Effector CD4-positive, alpha-beta T cell (primary cell): Measurements from ENCODE around the gene DEUP1.
"Not testable (repeated sequence)": the region's sequence is repeated elsewhere in the genome, so short reads cannot be mapped to it uniquely, and the experiment has no call there.

Experiments used
- DNase-seq: peaks from one replicate; pipeline ENCODE4 v3.0.0-alpha.2; 2020

The DEUP1 gene

DNA sequence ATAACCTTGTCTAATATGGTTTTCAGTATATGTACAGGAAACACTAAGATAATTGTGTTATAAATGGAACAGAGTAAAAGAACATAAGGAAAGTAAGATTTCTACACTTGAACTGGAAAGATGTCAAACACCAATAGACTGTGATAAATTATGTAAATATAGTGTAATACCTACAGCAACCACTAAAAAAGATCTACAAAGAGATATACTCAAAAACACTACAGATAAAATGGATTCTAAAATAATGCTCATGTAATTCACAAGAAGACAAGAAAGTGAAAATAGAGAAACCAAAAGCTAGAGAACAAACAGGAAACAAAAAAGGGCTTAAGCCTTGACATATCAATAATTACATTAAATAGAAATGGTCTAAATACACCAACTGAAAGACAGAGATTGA, 30.9 kb downstream of the DEUP1 start:
- no peak for DNase-seq

DNA sequence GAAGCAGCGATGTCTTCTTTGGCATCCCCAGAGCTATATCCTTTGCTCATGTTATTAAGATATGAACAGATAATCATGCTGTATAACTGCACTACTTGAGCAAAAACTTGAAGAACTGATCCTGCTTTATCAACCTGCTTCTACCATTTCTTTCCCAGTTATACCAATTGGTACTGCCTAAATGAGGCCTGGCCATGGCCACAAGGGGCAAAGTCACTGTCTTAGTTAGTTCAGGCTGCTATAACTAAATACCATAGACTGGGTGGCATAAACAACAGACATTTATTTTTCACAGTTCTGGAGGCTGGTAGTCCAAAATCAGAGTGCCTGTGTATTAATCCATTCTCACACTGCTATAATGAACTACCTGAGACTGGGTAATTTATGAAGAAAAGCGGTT, 37.5 kb downstream of the DEUP1 start:
- no peak for DNase-seq

DNA sequence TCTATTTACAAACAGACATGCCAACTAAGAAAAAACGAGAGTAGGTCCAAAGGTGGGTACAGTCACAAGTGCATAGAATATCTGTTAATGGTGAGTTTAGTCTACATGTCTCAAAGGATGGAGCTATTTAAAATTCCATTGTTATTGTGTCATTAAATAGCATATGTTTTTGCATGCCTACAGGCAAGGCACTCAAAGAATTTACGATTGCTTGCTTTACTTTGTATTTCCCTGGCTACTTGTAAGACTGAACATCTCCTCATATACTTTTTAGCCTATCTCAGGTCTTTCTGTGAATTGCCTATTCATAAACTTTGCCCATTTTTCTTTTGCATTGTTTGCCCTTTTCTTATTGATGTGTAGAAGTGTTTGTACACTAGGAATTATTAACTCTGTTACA, 39.7 kb downstream of the DEUP1 start:
- DNase-seq: no peak

GRCh38 chr11:93389737-93390136, 59.2 kb downstream of the DEUP1 start:
- no peak for DNase-seq

GRCh38 chr11:93392867-93393266, 62.3 kb downstream of the DEUP1 start:
- DNase-seq: no peak

DNA sequence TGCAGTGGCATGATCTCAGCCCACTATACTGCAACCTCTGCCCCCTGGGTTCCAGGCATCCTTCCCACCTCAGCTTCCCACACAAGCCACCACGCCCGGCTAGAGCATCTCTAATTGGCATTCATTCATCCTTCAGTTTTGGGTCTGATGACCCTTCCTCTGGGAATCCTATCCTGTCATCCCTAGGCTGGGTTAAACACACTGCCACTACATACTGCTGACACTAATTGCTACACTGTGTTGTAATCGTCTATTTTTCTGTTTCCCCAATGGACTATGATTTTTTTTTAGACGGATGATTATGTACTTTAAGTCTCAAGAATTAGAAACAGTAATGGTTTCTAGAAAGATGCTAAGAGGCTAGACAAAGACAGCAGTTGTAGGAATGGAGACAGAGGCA, 62.8 kb downstream of the DEUP1 start:
- no peak for DNase-seq

GRCh38 chr11:93394488-93394887, 63.9 kb downstream of the DEUP1 start:
- DNase-seq: no peak

DNA sequence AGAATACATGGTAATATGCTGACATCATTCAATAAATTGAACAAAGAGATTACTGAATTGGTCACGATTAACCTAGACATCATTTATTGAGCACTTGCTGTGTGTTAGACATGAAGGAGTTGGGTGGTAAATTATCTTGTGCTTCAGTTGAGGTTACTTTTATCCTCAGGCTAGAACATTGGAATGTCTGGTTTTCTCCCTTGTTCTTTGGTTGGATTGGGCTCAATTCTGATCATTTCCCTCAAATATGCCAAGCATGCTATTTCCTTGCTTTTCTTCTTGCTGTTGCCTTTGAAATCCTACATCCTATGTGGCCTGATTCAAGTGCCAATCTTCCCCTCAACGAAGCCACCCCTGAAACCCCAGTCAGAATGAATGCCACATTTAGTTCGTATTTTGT, 65.8 kb downstream of the DEUP1 start:
- no peak for DNase-seq

- no peak for DNase-seq
Observed at GRCh38 chr11:93403930-93404329, 73.4 kb downstream of the DEUP1 start.

GRCh38 chr11:93407777-93408401, 77.3 kb downstream of the DEUP1 start:
- no peak for DNase-seq

GRCh38 chr11:93410441-93410840, 79.9 kb downstream of the DEUP1 start:
- DNase-seq: no peak

DNA sequence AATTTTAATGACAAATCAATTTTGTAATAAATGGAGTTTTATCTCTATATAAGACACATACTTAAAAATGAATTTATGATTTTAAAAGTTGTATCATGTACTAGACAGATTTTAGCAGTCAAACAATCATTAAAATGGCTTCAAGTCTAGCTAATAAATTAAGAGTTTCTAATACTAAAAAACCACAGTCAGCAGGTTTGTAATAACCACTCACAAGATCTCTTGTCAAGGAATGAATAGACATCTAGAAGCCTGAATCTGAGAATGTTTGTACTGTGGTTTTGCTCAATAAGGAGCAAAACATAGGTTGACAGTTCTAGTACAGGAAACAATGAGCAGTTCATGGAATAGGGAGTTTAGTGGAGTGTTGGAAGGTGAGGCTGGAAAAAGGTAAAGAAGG, 81.2 kb downstream of the DEUP1 start:
- no peak for DNase-seq

DNA sequence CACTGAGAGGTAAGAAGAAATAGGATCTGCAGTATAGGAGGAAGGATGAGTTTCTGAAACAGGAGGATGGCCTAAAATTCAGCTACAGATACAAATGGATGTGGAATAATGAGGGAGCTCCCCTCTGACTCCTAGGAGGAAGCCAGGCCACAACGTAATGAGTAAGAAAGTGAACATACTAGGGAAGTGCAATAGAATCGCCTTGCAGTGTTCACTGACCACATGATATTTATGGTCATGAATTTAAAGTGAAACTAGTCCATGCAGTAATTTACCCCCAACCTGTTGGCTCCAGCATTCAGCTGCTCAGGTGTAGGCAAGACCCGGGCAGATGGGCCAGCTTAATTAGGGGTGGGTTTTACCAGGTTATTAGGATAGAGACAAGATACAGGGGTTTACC, 101.7 kb downstream of the DEUP1 start:
- DNase-seq: no peak

DNA sequence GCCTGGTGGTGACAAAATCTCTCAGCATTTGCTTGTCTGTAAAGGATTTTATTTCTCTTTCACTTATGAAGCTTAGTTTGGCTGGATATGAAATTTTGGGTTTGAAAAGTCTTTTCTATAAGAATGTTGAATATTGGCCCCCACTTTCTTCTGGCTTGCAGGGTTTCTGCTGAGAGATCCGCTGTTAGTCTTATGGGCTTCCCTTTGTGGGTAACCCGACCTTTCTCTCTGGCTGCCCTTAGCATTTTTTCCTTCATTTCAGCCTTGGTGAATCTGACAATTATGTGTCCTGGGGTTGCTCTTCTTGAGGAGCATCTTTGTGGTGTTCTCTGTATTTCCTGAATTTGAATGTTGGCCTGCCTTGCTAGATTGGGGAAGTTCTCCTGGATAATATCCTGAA, 112.7 kb downstream of the DEUP1 start:
- not testable (repeated sequence) for DNase-seq

GRCh38 chr11:93444617-93445073, 114.1 kb downstream of the DEUP1 start:
- DNase-seq: no peak

GRCh38 chr11:93458286-93458685, 127.7 kb downstream of the DEUP1 start:
- no peak for DNase-seq

GRCh38 chr11:93463666-93464065, 133.1 kb downstream of the DEUP1 start:
- DNase-seq: not testable (repeated sequence)

DNA sequence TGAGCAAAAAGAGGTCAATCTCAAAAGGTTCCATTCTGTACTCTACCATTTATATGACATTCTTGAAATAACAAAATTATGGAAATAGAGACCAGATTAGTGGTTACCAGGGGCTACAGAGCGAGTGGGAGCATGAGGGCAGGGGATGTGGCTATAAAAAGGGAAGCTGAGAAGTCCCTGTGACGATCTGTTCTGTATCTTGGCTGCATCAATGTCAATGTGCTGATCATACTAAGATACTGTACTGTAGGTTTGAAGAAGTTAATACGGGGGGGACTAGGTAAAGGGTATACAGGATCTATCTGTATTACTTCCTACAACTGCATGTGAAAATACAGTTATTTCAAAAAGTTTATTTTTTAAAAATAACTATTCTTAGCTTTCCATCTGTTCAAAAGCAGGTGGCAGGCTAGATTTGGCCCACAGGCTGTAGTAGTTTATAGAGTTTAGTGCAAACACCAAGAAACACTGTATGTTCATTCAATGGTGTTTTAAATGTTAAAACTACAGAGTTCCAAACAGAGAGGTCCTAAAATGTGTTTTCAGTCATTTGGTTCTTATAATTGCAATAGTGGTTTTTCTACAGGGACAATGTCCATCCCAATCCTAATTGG, 134.5 kb downstream of the DEUP1 start:
- DNase-seq: no peak

GRCh38 chr11:93467054-93467453, 136.5 kb downstream of the DEUP1 start:
- no peak for DNase-seq

- no peak for DNase-seq
Observed at GRCh38 chr11:93468290-93468689, 137.7 kb downstream of the DEUP1 start.

DNA sequence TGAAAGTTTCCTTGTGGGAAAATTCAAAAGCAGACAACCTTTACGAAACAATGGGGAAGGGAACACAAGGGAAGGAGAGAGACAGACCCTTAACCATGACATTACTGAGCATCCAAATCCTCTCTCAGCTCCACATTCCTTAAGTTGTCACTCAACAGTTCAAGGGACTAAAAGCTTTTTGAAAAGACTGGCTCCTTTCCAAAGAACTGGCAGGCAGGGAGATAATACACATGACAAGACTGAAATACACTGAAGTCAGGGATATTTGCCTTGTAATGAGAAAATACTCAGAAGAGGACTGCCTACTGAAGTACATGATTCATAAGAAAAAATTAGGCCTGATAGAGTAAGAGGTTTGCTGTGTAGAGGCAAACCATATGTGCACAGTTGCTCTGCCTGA, 143.6 kb downstream of the DEUP1 start:
- no peak for DNase-seq

DNA sequence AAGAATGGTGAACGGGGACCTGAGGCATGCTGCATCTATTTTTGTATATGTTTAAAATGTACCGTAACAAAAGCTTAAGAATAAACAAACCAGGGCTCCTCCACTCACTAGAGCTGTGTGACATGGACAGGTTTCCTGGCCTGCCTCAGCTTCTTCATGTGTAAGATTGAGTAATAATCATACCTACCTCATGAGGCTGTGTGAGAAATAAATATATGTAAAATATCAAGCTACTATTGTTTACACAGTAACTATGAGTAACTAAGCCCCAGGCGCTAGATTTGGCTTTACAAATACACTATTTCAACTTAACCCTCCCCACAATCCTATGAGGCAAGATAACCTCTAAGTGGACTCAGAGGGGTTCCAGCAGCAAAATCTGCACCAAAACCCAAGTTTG, 146.3 kb downstream of the DEUP1 start:
- no peak for DNase-seq

- DNase-seq: no peak
Observed at GRCh38 chr11:93477684-93478234, 147.2 kb downstream of the DEUP1 start.

DNA sequence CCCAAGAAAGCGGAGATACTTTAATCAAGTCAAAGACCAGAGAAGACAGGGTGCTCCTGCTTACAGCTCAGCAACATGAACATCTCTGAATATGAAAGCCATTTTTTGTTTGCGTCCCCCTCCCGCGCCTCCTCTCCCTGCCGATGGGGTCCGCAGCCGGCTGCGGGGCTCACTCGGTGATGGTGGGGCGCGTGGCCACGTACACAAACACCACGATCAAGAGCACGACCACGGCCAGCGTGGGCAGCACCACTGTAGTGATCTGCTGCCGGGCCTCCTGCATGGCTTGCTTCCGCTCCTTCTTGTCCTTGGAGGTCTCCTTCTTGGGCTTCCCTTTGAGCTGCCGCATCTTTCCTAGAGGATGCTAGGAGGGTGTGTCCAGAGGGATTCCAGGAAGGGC, 148.3 kb downstream of the DEUP1 start:
- no peak for DNase-seq

GRCh38 chr11:93480256-93480655, 149.7 kb downstream of the DEUP1 start:
- no peak for DNase-seq
